A673 (cell line): Measurements from ENCODE around the gene WFDC9. TPM values are rescaled to one million over a fixed set of nuclear protein-coding genes. Genes with fewer than 3 reads are reported as not detected.
"Not testable (repeated sequence)": the region's sequence is repeated elsewhere in the genome, so short reads cannot be mapped to it uniquely, and the experiment has no call there.

Experiments
- BruUV-seq: library from RNA; stranded (reverse); fragments of 400-500 nt; replicated peaks from 2 replicates; lab custom pipeline; 2021; lab: Mats Ljungman, UMichigan
- CTCF ChIA-PET: fragments of 300-600 bp; sonication (Branson Sonifier 250); formaldehyde crosslinking; loops from one replicate; lab custom pipeline; 2022; ENCODE audit warnings: antibody characterized with exemption; lab: Charles Lee
- POLR2A ChIA-PET: fragments of 300-600 bp; sonication (Branson Sonifier 250); formaldehyde crosslinking; loops from one replicate; lab custom pipeline; 2022; ENCODE audit warnings: antibody characterized with exemption; ENCODE audit not compliant: low non-redundant PET; lab: Charles Lee
- DNase-seq: peaks from one replicate; pipeline ENCODE4 v3.0.0-alpha.2; 2015; ENCODE audit warnings: low spot score
- H3K27ac ChIP-seq: fragments of 200-600 bp; sonication (generic); 2 replicates; pipeline ENCODE4 v1.5.1; 2016; ENCODE audit warnings: mixed run types, low read depth, mild to moderate bottlenecking, mixed read lengths, antibody characterized with exemption, low read length; ENCODE audit not compliant: poor library complexity, severe bottlenecking
- H3K27me3 ChIP-seq: fragments of 200-600 bp; sonication (generic); replicated peaks from 2 replicates; pipeline ENCODE4 v1.6.1; 2017; ENCODE audit warnings: mixed run types, low read depth, mild to moderate bottlenecking, mixed read lengths, antibody characterized with exemption, low read length; ENCODE audit not compliant: insufficient read depth, poor library complexity
- H3K36me3 ChIP-seq: fragments of 200-600 bp; sonication (generic); 2 replicates; pipeline ENCODE4 v1.6.1; 2016; ENCODE audit warnings: mixed run types, mild to moderate bottlenecking, mixed read lengths, antibody characterized with exemption, low read length; ENCODE audit not compliant: insufficient read depth, poor library complexity, severe bottlenecking
- H3K4me1 ChIP-seq: fragments of 200-600 bp; sonication (generic); 2 replicates; pipeline ENCODE4 v1.6.1; 2017; ENCODE audit warnings: mixed run types, mild to moderate bottlenecking, mixed read lengths, antibody characterized with exemption, low read length; ENCODE audit not compliant: insufficient read depth, poor library complexity, severe bottlenecking
- H3K4me3 ChIP-seq: fragments of 200-600 bp; sonication (generic); 2 replicates; pipeline ENCODE4 v1.5.1; 2016; ENCODE audit warnings: low read depth, mixed run types, mild to moderate bottlenecking, mixed read lengths, low read length; ENCODE audit not compliant: poor library complexity, severe bottlenecking
- H3K9me3 ChIP-seq: fragments of 200-600 bp; sonication (generic); 2 replicates; pipeline ENCODE4 v1.6.1; 2016; ENCODE audit warnings: mixed run types, low read depth, mild to moderate bottlenecking, mixed read lengths, antibody characterized with exemption, low read length; ENCODE audit not compliant: poor library complexity, severe bottlenecking
- CTCF ChIP-seq: fragments of 300-800, 200-600 bp; sonication (generic); conservative IDR thresholded peaks from 2 replicates; pipeline ENCODE4 v1.5.1; 2017; ENCODE audit warnings: low read depth, mild to moderate bottlenecking, antibody characterized with exemption, low read length, moderate library complexity, mixed read lengths
- EZH2 ChIP-seq: fragments of 200-600 bp; sonication (generic); IDR thresholded peaks from 2 replicates; pipeline ENCODE4 v1.6.1; 2017; ENCODE audit warnings: borderline replicate concordance, low read depth, mild to moderate bottlenecking, mixed read lengths, antibody characterized with exemption, low read length; ENCODE audit not compliant: poor library complexity, severe bottlenecking
- intact Hi-C: fragments of 100-400 bp; cut with micrococcal nuclease; formaldehyde crosslinking; loops from one replicate; pipeline ENCODE4 v1.10.0; 2022; ENCODE audit not compliant: unreplicated experiment
- total RNA-seq: library from RNA; stranded (reverse); gene quantifications from 2 replicates; pipeline ENCODE4 v1.2.3, GENCODE V29; 2021

Gene WFDC9
- total RNA-seq, 1 experiment from 2014 or later = not detected

GRCh38 chr20:45641076-45641475 lies 10.0 kb upstream of the WFDC9 start:
- H3K27ac ChIP-seq, BruUV-seq, H3K27me3 ChIP-seq, POLR2A ChIA-PET, H3K4me1 ChIP-seq, intact Hi-C loops, DNase-seq, CTCF ChIA-PET, H3K4me3 ChIP-seq, H3K9me3 ChIP-seq, H3K36me3 ChIP-seq: not testable (repeated sequence)

- ChIA-PET POLR2A (no interaction called here), CTCF (no interaction called here)
- no peaks in the 10 kb centered on the region for H3K4me1 ChIP-seq
- H3K36me3 ChIP-seq = no peaks in the 10 kb centered on the region
- intact Hi-C loops = no loop called here
- H3K9me3 ChIP-seq = no peaks in the 10 kb centered on the region
- no peak for DNase-seq
- H3K27me3 ChIP-seq = peaks cover 8% of the 10 kb centered on the region
- H3K4me3 ChIP-seq = no peak overlapping the region
- no TSS peak for BruUV-seq
- TF ChIP-seq CTCF (no peak), EZH2 (no peak)
- H3K27ac ChIP-seq = no peak overlapping the region
Measured at GRCh38 chr20:45639687-45640086, 8.6 kb upstream of the WFDC9 start.

GRCh38 chr20:45636513-45636912 lies 5.4 kb upstream of the WFDC9 start:
- no peaks in the 10 kb centered on the region for H3K36me3 ChIP-seq
- H3K4me1 ChIP-seq = no peaks in the 10 kb centered on the region
- intact Hi-C loops = no loop called here
- POLR2A ChIA-PET = no interaction called here
- no TSS peak for BruUV-seq
- no peak overlapping the region for H3K27ac ChIP-seq
- DNase-seq = no peak
- CTCF ChIA-PET = no interaction called here
- no peak for TF ChIP-seq CTCF
- TF ChIP-seq EZH2 = no peak
- no peaks in the 10 kb centered on the region for H3K9me3 ChIP-seq
- peaks cover 17% of the 10 kb centered on the region for H3K27me3 ChIP-seq
- no peak overlapping the region for H3K4me3 ChIP-seq

- Histone ChIP-seq H3K4me1 (no peaks in the 10 kb centered on the region), H3K9me3 (no peaks in the 10 kb centered on the region), H3K27me3 (peaks cover 9% of the 10 kb centered on the region), H3K27ac (no peak overlapping the region), H3K36me3 (no peaks in the 10 kb centered on the region), H3K4me3 (no peak overlapping the region)
- no peak for DNase-seq
- CTCF ChIA-PET = no interaction called here
- intact Hi-C loops = no loop called here
- no TSS peak for BruUV-seq
- POLR2A ChIA-PET = no interaction called here
- TF ChIP-seq EZH2 (no peak), CTCF (no peak)
Measured at GRCh38 chr20:45630371-45630770, 713 bp downstream of the WFDC9 start.
